ENCODE data around the gene ARMC2. TPM values are rescaled to one million over a fixed set of nuclear protein-coding genes. Genes with fewer than 3 reads are reported as not detected.

The ARMC2 gene
- polyA plus RNA-seq, 3 donors = 1.7 to 7.4 (median 3.5) TPM

DNA sequence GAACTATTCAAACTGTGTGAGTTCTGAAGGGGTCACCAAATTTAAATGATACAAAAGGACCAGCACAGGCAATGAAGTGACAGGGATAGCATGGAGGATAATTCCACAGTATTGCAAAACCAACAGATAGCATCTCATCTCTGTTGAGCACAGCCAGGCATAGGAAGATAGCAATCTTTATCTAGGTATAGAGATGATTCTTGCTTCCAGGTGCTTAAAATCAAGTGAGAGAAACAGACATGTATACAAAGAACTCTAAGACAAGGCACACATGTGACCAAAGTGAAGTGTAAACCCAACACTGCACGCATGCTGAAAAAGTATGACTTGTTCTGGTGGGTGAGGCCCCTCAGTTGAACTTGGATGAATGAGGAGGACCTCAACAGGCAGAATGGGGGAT, 48.4 kb upstream of the ARMC2 start:
- WGBS (ENCODE audit: insufficient coverage) = no CpG with 5 or more reads among the region's 1 CpG

DNA sequence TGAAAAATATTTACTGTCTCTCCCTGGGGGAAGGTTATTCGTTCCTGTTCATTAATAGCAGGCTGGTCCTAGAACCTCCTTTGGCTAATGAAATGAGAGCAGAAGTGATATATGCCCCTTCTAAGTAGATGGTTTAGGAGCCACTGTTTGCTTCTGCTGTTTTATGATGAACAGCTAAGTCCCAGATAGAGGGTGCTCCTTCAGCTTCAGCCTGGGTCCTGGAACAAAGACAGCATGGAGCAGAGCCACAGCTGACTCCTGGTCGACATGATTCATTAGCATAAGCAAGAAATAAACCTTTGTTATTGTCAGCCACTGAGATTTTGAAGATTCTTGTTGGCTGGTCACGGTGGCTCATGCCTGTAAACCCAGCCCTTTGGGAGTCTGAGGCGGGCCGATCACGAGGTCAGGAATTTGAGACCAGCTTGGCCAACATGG, 47.8 kb upstream of the ARMC2 start:
- intact Hi-C loops (cut with micrococcal nuclease) = no loop called here
- Histone ChIP-seq H3K4me2 (replicated peaks; ENCODE audit: extremely low read depth, low read length, poor library complexity, severe bottlenecking) (no peak overlapping the region), H3K4me3 (replicated peaks in 1 of 3; ENCODE audit: low read depth in 2 of 3, low read length in 3 of 3) (no peak overlapping the region), H4K20me1 (ENCODE audit: insufficient read depth, low read length) (no peaks in the 10 kb centered on the region), H3K27me3 (ENCODE audit: control insufficient read depth in 2 of 2, insufficient read depth in 2 of 2, low read length in 2 of 2) (no peaks in the 10 kb centered on the region), H2AFZ (ENCODE audit: insufficient read depth, low read depth, low read length, poor library complexity, severe bottlenecking) (no peak overlapping the region), H3K27ac (ENCODE audit: low read depth in 1 of 2, low read length in 2 of 2) (no peak overlapping the region), H3K36me3 (replicated peaks in 1 of 2; ENCODE audit: control insufficient read depth in 1 of 2, insufficient read depth in 2 of 2, low read length in 2 of 2) (no peaks in the 10 kb centered on the region), H3K9me3 (replicated peaks in 1 of 2; ENCODE audit: control insufficient read depth in 1 of 2, insufficient read depth in 1 of 2, low read length in 2 of 2) (no peaks in the 10 kb centered on the region), H3K79me2 (ENCODE audit: insufficient read depth, low read length) (no peaks in the 10 kb centered on the region), H3K4me1 (ENCODE audit: control insufficient read depth in 1 of 2, insufficient read depth in 2 of 2, low read length in 2 of 2) (peaks cover 28 to 39% of the 10 kb centered on the region in 2 donors), H3K9ac (ENCODE audit: insufficient read depth, low read length, poor library complexity, severe bottlenecking) (no peak overlapping the region)
- Mint-ChIP-seq H3K4me1 (peaks cover 51% of the 10 kb centered on the region), H3K36me3 (no peaks in the 10 kb centered on the region), H3K27me3 (ENCODE audit: low read depth in 3 of 3) (peaks cover 6 to 12% (median 8%) of the 10 kb centered on the region in 3 donors), H3K9me3 (no peaks in the 10 kb centered on the region), H3K27ac (no peak overlapping the region), H3K4me3 (no peak overlapping the region)
- TF ChIP-seq, protein P1, sequence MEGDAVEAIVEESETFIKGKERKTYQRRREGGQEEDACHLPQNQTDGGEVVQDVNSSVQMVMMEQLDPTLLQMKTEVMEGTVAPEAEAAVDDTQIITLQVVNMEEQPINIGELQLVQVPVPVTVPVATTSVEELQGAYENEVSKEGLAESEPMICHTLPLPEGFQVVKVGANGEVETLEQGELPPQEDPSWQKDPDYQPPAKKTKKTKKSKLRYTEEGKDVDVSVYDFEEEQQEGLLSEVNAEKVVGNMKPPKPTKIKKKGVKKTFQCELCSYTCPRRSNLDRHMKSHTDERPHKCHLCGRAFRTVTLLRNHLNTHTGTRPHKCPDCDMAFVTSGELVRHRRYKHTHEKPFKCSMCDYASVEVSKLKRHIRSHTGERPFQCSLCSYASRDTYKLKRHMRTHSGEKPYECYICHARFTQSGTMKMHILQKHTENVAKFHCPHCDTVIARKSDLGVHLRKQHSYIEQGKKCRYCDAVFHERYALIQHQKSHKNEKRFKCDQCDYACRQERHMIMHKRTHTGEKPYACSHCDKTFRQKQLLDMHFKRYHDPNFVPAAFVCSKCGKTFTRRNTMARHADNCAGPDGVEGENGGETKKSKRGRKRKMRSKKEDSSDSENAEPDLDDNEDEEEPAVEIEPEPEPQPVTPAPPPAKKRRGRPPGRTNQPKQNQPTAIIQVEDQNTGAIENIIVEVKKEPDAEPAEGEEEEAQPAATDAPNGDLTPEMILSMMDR (IDR thresholded peaks at IDR 0.05) = no peak
- 86% methylated on average over 6 of the region's 6 CpGs for WGBS (ENCODE audit: insufficient coverage)
- no peak for DNase-seq

More for the DNA sequence above, 48.4 kb upstream of the ARMC2 start:
- Mint-ChIP-seq H3K27ac (no peak overlapping the region), H3K9me3 (no peaks in the 10 kb centered on the region), H3K27me3 (ENCODE audit: low read depth in 3 of 3) (peaks cover 6 to 12% (median 8%) of the 10 kb centered on the region in 3 donors), H3K36me3 (no peaks in the 10 kb centered on the region), H3K4me3 (no peak overlapping the region), H3K4me1 (peaks cover 48% of the 10 kb centered on the region)
- Histone ChIP-seq H3K4me3 (replicated peaks in 1 of 3; ENCODE audit: low read depth in 2 of 3, low read length in 3 of 3) (no peak overlapping the region), H3K9ac (ENCODE audit: insufficient read depth, low read length, poor library complexity, severe bottlenecking) (no peak overlapping the region), H3K9me3 (replicated peaks in 1 of 2; ENCODE audit: control insufficient read depth in 1 of 2, insufficient read depth in 1 of 2, low read length in 2 of 2) (no peaks in the 10 kb centered on the region), H3K79me2 (ENCODE audit: insufficient read depth, low read length) (no peaks in the 10 kb centered on the region), H3K36me3 (replicated peaks in 1 of 2; ENCODE audit: control insufficient read depth in 1 of 2, insufficient read depth in 2 of 2, low read length in 2 of 2) (no peaks in the 10 kb centered on the region), H3K27me3 (ENCODE audit: control insufficient read depth in 2 of 2, insufficient read depth in 2 of 2, low read length in 2 of 2) (no peaks in the 10 kb centered on the region), H3K4me1 (ENCODE audit: control insufficient read depth in 1 of 2, insufficient read depth in 2 of 2, low read length in 2 of 2) (peaks cover 27 to 37% of the 10 kb centered on the region in 2 donors), H3K27ac (ENCODE audit: low read depth in 1 of 2, low read length in 2 of 2) (no peak overlapping the region), H3K4me2 (replicated peaks; ENCODE audit: extremely low read depth, low read length, poor library complexity, severe bottlenecking) (no peak overlapping the region), H4K20me1 (ENCODE audit: insufficient read depth, low read length) (no peaks in the 10 kb centered on the region), H2AFZ (ENCODE audit: insufficient read depth, low read depth, low read length, poor library complexity, severe bottlenecking) (no peak overlapping the region)
- TF ChIP-seq, protein P1 (IDR thresholded peaks at IDR 0.05) = no peak
- intact Hi-C loops (cut with micrococcal nuclease) = no loop called here
- DNase-seq = no peak

All from CD14-positive monocyte (primary cell).